Sciatic nerve (tissue), 2 donors: ENCODE measurements around the gene GRPEL2. TPM values are rescaled to one million over a fixed set of nuclear protein-coding genes. Genes with fewer than 3 reads are reported as not detected.
A peak's percentile ranks its signal among the peaks of the same experiment; 100 is the strongest.

Experiments used
- ATAC-seq: fragments of 200-7000 bp; cut with Tn5 transposase; one replicate; pipeline ENCODE4 v1.9.1; 2020; ENCODE audit warnings: mild to moderate bottlenecking, moderate library complexity
- DNase-seq: peaks from one replicate; pipeline ENCODE4 v3.0.0-alpha.2; 2020; ENCODE audit warnings: low spot score
- intact Hi-C: fragments of 100-400 bp; cut with DNase I; formaldehyde crosslinking; loops from one replicate; pipeline ENCODE4 v1.14.2; 2022
- total RNA-seq: library from RNA; stranded (reverse); fragmentation: NEBNext Ultra II Directional; extraction: Animal tissue kit (Norgen Biotek cat#: 25700); gene quantifications from one replicate; pipeline ENCODE4 v1.2.1, GENCODE V29; 2021
- donor health status: DM: no; HTN: no; CAD: no.
- donor health status: DM: no; HTN: no; CAD: no.

The GRPEL2 gene
- total RNA-seq, 1 donor from 2014 or later: 21.6 TPM

DNA sequence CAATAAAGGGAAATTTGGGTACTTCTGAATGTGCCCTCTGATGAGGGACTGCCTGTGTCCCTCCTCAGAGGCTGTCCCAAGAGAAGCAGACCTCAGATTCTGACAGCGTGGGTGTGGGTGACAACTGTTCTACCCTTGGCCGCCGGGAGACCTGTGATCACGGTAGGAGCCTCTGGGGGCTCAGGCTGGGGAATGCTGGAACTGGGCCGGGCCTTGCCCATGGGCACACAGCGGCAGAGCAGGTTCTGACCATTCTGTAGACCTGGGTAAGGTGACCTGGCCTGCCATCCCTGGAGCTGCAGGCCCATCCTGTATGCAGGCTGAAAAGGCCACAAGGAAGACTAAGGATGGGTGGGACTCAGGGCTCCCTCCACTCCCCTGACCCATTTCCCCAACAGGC, 29.5 kb upstream of the GRPEL2 start:
- no peak for ATAC-seq
- intact Hi-C loops: loop anchor here (5.0 kb wide), 1 partner anchor 247 kb away; no protein-coding TSS in a partner anchor
- no peak for DNase-seq

DNA sequence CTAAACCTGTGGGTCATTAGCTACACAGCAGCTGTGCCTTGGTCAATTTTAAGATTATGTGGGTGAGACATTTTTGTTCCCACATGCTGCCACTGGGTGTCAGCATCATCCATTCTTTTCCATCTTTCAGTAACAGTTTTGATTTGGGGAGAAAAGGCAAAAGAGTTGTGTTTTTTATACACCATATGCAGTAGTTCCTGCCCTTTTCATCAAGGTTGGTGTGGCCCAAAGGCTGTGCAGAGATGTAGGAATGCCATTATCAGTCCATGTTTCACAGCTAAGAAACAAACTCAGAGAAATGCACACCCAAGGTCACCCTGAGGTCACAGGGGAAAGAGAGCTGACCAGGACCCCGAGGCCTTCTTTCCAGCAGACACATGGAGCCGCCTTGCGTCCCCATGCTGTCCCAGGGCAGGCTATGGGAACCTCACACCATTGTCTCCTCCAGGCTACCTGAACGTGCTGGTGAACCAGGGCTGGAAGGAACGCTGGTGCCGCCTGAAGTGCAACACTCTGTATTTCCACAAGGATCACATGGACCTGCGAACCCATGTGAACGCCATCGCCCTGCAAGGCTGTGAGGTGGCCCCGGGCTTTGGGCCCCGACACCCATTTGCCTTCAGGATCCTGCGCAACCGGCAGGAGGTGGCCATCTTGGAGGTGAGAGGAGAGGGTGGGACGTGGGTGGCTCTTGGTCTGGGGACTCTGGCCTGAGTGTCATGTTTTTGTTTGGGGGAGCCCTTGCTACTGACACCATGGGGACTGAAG, 27.8 kb upstream of the GRPEL2 start:
- intact Hi-C loops: loop anchor here (5.0 kb wide), 1 partner anchor 245 kb away; no protein-coding TSS in a partner anchor
- DNase-seq: no peak
- ATAC-seq: no peak

GRCh38 chr5:149319174-149319573, 26.1 kb upstream of the GRPEL2 start:
- intact Hi-C loops: loop anchor here (5.0 kb wide), 1 partner anchor 243 kb away; no protein-coding TSS in a partner anchor
- DNase-seq (no peak), ATAC-seq (no peak)

DNA sequence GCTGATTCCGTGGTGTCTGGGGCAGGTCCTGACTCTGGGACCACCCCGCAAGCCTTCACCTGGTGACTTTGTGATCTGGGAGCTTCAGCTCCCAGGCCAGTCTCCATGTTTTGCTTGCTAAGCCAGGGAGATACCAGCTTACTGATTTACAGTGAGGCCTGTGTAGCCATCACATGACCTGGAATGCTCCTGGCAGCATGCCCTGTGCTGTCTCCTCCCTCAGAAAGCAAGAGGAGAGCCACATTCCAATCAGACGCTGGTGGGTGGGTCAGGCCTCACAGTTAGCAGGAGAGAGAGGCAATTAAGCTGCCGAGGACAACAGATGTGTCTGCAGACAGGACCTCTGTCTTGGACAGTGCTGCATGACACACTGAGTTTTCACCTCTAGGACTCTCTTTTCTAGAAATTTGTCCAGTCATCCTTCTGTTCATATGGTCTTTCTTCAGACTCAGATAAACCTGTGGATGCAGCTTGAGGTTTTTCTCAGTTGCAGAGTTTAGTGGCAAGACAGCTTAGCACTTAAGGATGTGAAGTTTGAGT, 24.4 kb upstream of the GRPEL2 start:
- intact Hi-C loops: no loop called here
- peak; percentile 90 for DNase-seq
- peak; percentile 91 for ATAC-seq

- DNase-seq (no peak), ATAC-seq (no peak)
- intact Hi-C loops: no loop called here
Observed at GRCh38 chr5:149322518-149322917, 22.8 kb upstream of the GRPEL2 start.

GRCh38 chr5:149323210-149323609, 22.1 kb upstream of the GRPEL2 start:
- no peak for DNase-seq
- intact Hi-C loops: no loop called here
- ATAC-seq: peak; percentile 40

DNA sequence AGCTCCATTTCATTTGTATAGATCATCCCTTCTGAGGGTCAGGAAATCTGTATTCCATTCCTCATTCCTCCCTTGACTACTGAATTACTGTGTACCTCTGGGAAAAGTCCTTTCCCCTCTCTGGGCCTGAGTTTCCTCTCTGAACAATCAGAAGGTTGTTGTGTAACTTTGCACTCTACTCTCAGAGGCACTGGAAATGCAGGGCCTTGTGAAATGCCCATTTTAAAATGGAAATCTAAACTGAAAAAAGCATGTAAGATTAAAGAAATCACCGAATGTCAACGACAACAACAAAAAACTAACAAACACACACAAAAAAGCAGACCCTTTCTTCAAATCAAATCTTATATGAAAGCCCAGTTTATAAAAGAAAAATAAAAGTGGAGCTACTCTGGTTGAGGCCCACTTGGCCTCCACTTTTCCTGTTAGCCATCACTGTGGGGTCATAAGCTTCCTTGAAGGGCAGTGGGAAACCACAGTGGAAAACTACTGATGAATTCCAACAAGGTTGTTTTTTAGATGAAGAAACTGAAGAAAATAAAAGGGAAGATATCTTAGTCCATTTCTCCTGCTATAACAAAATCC, 21.6 kb upstream of the GRPEL2 start:
- peak; percentile 56 for ATAC-seq
- no peak for DNase-seq
- intact Hi-C loops: no loop called here

- ATAC-seq (no peak), DNase-seq (no peak)
- intact Hi-C loops: no loop called here
Observed at GRCh38 chr5:149324641-149325040, 20.7 kb upstream of the GRPEL2 start.

DNA sequence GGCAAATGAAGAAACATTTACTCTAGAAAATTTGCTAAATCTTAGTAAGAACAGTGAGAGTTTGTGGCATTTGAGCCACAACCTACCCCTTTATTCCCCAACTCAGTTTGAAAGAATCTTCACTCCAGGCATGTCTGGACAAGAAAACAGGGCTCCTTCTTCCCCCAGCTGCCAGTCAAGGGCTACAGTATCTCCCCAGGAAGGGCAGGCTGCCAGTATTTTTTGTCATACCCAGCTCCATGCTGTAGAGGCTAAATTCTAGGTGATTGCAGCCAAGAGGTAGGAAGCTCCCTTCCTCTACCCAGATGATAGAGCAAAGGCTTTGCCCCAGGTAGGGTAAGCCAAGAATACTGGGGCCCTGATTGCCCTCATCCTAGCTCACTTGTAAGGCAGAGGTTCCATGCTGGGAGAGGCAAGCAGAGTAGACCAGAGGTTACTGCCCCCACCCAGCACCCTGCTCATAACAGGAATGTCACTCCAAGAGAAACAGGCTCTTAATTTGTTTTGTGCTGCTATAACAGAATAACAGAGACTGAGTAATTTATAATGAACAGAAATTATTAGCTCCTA, 20.0 kb upstream of the GRPEL2 start:
- ATAC-seq: no peak
- intact Hi-C loops: no loop called here
- no peak for DNase-seq

DNA sequence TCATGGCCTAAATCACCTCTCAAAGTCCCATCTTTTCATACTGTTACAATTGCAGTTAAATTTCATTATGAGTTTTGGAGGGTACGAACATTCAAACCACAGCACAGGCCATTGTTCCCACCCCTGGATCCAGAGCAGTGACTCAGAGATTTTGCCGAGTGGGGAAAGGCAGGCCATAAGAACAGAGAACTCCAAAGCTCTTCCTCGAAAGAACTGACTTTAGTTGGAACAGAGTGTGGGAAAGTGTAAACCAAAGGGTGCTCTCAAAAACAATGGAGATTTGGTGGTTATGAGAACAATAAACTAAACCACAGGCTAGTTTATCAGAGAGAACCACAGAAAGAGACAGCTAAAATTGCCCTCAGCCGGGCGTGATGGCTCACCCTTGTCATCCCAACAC, 19.4 kb upstream of the GRPEL2 start:
- intact Hi-C loops: no loop called here
- no peak for ATAC-seq
- no peak for DNase-seq

DNA sequence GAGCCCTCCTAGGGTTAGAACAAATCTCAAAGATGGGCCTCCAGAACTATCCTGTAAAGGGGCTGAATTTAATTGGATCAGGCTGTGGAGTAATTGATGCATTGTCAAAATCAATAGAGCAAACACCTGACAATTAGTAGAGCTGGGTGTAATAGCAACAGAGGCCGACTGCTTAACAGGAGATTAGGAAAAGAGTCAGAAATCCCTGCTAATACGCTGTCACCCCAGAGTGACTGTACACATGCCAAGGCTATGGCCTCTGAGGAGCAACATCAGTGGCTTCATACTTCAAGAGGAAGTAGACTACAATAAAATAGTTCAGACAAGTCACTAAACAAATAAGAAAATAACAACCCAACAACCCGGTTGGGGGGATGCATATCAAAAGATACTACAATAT, 18.7 kb upstream of the GRPEL2 start:
- DNase-seq: no peak
- intact Hi-C loops: no loop called here

GRCh38 chr5:149328177-149328576, 17.1 kb upstream of the GRPEL2 start:
- no peak for ATAC-seq
- DNase-seq: no peak
- intact Hi-C loops: no loop called here

More for the DNA sequence above, 18.7 kb upstream of the GRPEL2 start:
- ATAC-seq: no peak

GRCh38 chr5:149333711-149334443, 11.4 kb upstream of the GRPEL2 start:
- ATAC-seq (no peak), DNase-seq (no peak)
- intact Hi-C loops: no loop called here

DNA sequence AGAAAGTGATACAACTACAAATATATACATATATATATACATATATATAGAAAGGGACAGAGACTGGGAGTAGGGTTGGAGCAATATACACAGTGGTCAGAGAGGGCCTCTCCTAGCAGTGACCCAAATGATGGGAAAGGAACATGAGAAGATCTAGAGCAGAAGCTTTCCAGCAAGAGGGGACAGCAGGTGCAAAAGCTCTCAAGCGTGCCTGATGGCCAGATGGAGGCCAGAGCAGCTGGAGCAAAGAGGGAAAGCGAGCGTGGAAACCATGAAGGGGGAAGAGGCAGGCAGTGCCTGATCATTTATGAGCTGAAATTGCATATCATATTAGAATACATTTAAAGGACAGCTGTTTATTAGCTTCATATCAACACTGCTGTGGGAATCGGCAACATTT, 7.6 kb upstream of the GRPEL2 start:
- no peak for DNase-seq
- no peak for ATAC-seq
- intact Hi-C loops: no loop called here

GRCh38 chr5:149338364-149338763, 6.9 kb upstream of the GRPEL2 start:
- intact Hi-C loops: no loop called here
- ATAC-seq (no peak), DNase-seq (no peak)

GRCh38 chr5:149340920-149341319, 4.4 kb upstream of the GRPEL2 start:
- intact Hi-C loops: no loop called here
- no peak for ATAC-seq

GRCh38 chr5:149341876-149342275, 3.4 kb upstream of the GRPEL2 start:
- ATAC-seq (no peak), DNase-seq (no peak)
- intact Hi-C loops: no loop called here

More at GRCh38 chr5:149340920-149341319, 4.4 kb upstream of the GRPEL2 start:
- no peak for DNase-seq

- DNase-seq (no peak), ATAC-seq (no peak)
- intact Hi-C loops: no loop called here
Observed at GRCh38 chr5:149344151-149344550, 1.1 kb upstream of the GRPEL2 start.

DNA sequence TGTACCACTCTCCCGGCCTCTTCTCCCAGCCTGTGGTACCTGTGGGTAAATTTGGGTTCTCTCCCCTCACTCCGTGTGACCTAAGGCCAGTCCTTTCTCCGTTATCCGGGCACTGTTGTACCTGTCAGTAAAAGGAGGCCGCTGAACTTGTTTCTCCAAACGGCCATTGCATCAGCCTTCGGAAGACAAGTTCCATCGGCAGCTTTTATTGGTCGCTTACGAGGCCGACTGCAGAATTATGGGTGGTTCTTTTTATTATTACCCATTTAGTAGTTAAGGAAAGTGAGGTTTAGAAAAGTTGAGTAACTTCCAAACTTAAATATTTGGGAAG, 558 bp downstream of the GRPEL2 start:
- DNase-seq: no peak
- no peak for ATAC-seq
- intact Hi-C loops: no loop called here

DNA sequence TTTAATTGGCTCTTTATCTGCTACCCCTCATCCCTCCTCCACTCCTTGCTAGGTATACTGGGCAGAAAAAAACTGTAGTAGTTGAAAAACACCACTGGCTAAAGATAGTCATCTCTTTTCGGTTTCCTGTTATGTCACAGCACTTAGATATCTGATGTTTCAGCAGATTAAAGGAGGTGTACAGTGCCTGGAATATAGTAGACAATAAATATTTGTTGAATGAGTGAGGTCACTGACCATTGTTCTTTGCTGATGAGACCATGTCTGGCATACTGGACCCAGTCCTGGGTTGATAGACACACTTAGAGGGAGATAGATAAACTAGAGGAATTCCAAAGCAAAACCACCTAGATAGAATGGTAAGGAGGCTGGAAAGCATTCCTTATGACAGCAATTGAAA, 3.2 kb downstream of the GRPEL2 start:
- DNase-seq (no peak), ATAC-seq (no peak)
- intact Hi-C loops: no loop called here
